NCI-H2081 treated with DMSO at 0.1 percent for 48 hours (cell line): ENCODE results near the gene AFDN.

Source experiments
- DNase-seq: peaks from one replicate; lab custom pipeline; 2025; lab: John Stamatoyannopoulos, UW

The AFDN gene

DNA sequence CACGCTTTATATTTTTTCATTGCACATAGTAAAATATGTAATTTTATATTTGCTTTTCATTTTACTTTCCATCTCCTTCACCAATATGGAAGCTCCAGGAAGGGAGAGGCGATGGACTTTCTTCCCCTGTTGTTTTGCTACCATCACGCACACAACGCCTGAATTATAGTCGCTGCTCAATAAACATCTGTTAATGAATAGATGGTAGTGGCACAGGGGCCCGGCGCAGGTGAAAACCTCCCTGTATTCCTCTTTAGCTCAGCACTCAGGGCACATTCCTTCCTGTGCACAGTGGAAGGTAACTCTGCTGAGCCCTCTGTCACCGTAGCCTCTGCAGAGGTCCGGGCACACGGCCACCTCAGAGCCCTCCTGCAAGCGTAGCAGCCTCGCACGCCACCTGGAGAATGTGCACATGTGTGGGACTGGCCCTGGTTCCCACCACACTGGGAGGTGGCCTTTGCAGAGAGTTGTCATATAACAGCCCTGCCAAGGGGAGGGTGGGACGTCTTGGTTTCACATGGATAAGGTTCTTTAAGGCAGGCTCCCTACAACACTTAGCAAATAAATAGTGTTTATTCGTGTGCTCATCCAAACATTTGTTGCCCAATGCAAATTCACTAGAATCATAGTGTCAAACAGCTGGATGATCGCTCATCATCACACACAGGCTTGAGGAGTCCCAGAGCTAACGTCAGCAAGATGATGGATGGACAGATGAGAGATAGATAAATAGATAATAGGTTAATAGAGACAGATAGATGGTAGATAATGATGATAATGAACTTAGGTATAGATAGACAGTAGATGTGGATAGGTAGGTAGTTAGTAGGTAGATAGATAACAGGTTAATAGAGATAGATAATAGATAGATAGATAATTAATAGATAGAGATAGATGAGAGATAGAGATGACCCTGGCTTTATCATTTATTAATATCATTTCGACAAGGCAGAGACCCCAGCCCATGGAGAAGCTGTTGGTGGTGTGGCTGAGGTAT, 32.3 kb upstream of the AFDN start:
- DNase-seq = no peak

DNA sequence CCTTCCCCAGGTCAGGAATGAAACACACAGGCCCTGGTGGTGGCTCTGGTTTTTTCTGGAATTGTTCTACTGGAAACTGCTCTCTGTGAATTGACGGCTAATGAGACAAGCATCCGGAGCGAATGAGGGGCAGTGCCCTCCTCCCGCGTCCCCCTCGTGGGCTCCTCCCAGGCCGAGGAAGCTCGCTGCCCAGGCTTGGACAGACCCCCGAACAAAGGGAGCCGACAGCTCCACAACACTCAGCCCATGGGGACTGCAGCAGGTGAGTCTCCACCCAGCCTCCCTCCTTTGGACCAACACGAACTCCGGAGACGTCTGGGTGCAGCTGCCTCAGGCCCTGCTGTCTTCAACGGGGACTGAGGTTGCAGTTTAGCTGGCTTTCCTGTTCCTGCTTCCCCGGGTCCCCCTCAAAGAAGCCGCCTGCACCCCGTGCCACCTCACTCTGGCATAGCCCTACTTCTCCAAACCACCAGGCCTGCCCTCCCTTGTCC, 31.3 kb upstream of the AFDN start:
- DNase-seq = no peak

DNA sequence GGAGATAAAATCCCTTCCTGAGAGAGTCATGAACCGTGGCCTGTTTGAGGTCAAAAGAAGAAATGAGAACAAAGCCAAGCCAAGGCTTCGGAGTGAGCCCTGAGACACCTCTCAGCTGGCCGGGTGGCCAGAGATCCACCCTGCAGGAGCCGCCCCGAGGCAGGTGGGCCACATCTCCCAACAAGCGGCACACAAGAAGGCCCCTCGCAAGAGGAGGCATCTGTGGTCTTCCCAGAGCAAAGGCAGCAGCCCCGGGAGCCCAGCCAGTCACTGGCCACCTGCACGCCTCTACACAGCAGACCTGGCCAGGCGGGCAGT, 30.9 kb upstream of the AFDN start:
- DNase-seq = no peak

DNA sequence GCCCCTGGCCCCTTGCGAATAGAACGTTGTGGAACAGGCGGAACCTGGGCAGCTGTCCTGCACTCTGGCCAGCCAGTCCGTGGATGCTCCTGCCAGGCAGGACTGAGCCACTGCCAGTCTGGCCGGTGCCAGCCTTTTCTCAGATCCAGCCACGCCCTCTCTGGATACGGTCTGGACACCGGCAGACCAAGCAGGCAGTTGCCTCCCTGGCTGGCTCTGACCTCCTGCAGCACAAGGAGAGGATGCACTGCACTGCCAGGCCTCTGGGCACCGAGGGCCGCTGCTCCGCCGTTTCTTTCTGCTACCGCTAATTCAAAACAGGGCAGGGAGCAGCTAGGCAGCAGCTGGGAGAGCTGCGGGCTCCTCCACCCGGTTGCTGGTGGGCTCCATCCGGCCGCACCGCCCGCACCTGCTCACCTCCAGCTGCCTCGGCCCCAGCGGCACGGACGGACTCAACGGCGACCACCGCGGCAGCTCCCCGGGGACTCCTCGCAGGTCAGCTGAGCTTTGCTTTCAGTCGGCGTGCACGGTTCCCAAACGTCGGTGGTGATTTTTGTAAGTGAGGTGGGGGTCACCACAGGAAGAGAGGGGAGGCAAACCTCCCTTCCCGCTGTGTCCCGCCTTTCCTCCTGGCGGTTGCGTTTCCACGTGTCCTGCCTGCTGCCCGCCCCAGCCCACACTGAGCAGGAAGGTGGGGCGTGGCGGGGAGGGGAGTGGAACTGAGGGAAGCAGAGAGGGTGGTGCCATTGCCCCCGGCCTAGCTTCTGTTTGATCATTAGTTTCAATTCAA, 30.3 kb upstream of the AFDN start:
- no peak for DNase-seq

DNA sequence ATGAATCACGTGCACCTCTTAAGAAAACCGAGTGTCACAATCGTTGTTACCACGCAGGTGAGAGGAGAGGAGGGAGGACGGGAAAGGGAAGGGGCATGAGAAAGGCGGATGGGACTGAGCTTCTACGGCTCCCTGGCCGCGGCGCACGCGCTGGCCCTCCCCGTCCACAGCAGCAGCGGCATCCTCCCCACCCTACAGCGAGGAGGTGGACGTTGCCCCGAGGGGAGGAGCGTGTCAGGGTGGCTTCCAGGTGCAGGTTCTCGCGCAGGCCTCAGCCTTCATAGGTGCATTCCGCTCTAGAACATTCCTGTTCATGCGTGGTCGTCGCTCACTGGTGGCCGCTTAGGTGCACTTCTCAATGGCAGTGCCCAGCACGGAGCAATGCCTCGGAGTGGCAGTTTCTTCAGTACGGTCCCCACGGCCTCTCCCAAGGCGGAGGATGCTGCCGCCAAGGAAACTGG, 29.7 kb upstream of the AFDN start:
- DNase-seq = no peak

DNA sequence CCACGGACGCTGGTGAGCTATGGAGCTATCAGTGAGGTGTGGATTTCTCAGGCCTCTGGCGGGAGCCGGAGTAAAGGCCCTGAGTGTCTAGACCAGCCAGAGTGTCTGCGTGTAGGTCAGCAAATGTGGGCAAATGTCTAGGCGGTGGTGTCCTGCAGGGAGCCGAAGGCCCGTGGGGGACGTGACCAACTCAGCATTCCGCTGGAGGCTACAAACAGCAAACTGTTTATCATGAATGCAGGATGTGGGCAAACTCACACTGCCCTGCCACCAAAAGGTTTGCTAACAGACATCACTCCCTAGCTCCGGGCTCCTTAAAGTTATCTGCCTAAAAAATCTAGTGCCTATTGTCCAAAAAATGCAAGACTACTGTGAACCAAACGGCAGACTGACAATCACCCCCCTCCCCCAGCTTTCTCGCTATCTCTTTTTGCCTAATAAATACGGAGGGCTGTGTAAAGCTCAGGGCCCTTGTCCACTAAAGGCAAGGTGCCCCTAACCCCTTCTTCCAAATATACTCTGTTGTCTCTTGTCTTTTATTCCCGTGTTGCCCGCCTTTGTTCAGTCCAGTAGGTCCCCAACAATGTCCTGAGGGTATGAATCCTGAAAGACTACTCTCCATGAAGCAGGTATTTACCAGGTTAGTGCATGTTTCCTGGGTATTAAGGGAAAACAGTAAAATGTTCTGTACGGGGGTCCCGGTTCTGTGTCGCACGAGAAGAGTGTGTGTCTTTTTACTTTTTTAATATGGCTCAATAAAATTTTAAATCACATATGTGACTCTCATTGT, 29.0 kb upstream of the AFDN start:
- no peak for DNase-seq

DNA sequence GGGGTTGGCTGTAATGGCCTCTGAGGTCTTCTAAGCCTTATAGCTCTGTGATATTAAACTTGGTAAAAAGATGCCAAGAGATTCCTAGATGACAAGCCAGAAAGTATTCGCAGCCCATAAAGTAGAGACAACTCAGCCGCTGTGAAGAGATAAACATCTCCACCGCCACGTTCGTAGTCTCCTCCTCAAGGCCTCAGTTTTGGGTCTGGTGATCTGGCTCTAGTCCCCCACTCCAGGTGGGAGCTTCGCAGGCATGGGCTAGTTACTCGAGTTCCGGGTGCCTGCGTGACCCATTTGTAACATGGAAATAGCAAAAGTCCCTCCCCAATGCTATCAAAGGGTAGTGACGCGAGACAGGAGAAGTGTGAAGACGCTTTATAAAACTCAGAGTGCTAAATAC, 28.3 kb upstream of the AFDN start:
- DNase-seq = no peak

DNA sequence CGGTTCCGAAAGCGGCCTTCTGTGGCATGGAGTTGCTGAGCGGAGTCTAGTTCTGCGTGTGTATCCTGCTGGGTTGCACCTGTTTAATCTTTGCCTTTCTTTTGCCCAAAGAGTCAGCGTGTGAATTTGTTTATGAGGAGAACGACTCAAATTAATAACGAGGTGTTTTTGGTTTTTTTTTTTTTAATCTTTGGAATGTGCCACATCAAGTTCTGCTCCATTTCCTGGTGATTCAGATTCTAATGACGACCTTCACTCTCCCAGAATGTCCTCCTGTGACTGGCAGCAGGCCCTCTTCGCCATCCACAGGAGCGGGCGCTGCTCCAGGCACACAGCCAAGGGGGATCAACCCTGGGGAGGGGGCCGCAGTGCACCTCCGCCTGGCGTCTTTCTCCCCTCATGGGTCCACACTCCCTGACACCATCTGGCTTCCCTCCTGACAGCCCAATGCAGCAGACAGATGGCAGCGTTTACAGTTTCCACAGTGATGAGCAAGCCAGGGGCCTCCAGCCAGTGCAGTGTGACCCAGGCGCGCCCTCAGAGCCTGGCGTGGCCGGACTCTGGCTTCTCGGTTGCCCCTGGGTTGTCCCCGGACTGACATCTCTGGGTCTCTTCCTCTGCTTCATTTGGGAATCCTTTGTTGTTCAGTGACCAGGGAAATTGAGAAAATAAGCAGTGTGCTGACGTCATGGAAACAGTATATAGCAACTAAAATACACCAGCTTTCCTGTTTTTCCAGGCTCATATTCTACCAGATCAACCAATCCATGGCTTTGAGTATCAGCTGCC, 27.5 kb upstream of the AFDN start:
- DNase-seq = no peak

DNA sequence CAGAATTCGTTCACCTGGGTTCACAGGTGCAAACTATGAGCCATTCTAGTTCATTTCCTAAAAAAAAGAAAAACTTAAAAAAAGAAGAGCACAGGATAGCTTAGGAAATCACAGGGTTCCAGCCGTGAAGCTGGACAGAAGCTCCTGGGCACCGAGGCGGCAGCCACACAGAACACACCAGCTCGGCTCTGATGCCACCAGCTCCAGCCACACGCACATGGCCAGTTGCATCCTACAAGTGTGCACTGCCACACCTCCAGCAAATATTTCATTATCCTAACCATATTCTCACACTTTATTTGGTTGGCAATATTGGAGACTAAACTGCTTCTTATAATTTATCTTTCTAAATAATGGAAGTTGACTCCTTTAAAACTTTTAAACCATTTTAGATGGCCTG, 26.2 kb upstream of the AFDN start:
- no peak for DNase-seq

DNA sequence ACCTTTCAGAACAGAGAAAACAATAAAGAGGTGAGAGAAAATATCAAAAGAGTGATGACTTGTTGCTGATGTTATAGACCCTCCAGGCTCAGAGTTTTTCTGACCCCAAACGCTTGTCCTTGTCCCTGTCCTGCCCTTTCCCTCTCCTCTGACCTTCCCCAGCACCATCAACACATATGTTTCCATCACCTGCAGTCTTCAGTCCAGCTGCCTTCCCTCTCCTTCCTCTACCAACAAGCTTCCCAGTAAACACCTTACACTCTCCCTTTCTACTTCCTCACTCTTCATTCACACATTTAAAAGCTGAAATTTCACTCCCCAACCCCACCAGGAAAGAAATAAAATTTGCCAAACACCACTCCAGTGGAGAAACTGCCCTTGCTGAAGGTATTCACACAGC, 25.4 kb upstream of the AFDN start:
- no peak for DNase-seq

DNA sequence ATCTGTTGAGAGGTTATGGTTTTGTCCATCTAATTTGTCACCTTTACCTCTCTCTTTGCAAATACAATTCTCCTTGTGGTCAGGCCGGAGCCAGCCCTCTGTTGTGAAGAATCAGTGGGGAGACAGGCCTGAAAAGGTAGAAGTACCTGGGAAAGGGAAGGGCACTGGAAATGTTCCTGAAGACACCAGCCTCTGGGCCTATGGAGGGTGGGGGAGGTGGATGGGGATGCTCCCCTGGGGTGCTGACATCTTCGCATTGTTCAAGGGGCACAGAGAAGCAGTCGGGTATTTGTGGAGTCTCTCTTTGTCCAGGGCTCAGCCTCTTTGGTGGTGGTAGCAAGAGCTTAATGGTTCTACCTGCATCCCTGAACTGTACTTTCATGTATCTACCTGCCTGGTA, 24.4 kb upstream of the AFDN start:
- no peak for DNase-seq

DNA sequence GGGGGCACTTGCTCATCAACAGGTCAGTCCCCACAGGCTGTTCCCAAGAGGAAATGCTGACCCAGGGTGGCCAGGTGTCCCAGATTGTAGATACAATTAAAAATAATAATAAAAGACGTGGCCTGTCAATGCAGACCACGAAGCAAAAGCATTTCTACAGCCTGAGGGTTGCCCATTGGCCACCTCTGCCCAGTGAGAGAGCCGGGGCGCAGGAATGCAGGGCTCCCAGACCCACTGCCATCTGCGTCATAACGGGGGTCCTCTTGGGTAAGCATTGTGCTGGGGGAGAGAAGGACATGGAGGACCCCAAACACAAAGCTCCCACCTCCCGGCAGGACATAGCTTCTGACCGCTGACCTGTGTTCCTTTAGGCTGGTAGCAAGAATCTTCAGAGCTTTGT, 22.9 kb upstream of the AFDN start:
- no peak for DNase-seq

DNA sequence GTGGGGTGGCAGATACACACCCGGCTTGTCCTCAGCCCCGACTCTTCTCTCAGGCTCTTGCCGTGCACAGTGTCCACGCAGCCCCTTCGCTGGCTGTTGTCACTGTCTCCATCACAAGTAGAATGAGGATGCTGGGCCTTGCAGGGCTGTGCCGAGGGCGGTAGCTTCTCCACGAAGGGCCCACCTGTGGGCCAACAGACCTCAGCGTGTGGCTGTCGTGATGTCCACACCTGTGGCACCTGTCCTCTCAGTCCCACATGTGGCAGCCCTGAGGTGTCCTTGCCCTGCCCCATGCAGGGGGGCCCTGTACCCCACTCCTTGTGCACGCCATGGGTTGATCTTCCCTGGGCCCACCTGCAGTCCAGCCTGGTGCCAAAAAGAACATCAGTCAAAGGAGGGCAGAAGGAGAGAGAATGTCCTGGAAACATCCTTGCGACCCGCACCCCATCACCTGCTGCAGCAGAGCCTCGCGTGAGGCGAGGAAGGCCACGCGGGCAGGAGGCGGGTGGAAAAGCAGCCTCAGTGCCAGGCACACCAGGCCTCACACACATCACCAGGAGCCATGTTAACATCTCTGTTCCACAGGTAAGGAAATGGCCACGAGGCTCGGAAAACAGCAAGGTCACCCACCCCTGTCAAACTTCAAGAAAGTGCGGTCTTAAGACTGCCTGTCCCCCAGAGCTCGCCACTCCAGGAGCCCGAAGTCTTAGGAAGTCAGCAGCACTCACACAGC, 22.3 kb upstream of the AFDN start:
- no peak for DNase-seq

DNA sequence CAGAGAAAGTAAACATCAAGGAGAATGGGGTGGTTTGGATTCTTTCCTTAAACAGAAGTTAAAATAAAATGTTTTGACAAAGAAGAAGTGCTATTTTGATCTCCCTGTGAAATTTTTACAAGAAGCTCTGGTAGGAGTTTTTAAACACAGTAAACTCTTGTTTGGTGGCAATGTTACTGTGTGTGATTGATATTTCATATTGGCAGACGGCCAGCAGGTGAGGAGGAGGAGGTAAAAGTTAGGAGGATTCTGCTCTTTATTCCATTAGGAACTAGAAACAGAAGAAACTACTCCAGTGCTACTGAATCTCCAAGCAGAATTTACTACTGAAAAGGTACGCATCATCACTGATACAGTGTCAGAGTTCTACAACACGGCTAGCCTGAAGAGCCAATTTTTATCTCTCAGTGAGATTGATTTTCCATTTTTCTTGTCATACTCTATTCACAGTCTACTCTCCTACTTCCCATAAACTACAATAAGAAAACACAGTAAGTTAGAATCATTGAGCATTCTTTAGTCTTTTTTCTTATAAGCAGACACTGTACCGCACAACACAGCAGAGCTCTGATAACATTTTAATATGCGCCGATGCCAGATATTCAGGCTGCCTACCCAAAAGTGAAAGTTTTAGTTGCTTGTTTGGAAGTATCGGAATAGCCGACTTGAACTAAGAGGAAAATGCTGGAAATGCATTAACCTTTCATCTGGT, 21.2 kb upstream of the AFDN start:
- no peak for DNase-seq

DNA sequence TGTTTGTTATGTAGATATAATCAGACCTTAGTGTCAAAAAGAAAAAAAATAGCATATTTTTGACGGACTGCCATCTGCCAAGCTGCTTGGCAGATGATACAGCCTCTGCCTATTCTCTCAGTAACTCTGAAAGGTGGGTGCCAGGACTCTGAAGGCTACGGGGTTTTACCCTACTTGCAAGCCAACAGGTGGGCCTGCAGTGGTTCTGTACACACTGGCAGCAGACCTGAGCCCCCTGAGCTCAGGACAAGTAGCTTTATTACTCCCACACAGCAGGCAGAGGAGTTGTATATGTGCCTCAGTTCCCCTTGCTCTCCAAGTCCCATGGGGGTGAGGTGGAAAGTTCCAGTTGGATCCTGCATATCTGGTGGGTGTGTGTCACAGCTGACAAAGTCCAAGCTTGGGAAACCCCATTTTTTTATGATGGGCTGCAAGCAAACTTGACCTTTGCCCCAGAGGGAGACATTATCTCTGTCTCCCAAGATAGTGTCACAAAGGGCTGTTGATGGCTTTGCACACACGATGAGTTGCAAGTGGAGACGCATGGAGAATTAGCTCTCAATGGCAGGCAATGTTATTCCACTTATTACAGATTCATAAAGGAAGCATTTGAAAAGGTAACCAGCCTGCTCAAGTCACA, 20.5 kb upstream of the AFDN start:
- no peak for DNase-seq

DNA sequence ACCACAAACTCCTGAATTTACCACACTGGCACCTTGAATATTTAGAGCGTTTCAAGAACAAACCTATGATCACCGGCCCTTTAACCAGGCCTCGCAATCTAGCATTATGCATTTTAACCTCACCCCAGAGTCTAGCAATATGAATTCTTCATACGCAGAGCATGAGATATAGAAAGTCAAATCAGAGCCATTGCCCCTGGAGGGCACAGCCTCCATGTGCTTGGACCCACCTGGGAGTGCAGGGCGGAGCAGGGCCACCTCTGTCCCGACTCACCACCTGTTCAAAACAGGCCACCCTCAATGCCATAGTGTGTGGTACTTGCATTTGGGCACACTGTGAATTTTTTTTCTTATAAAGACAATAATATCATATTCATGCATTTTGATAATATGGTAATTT, 19.5 kb upstream of the AFDN start:
- DNase-seq = no peak

DNA sequence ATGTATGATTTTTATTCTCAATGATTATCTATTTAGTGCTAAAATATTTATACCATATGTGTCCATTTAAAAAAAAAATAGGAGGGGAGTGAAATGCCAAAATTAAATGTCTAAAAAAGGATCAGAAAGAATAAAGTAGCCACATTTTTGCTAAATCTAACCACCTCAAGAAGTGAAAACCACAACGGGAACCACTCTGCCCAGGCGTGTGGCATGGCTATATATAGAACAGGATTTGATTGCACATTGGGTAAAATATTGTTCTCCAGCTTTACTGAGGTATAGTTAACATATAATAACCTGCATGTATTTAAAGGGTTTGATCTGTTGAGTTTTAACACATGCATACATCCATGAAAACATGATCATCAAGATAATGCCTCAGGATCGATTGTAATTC, 19.0 kb upstream of the AFDN start:
- DNase-seq = no peak

DNA sequence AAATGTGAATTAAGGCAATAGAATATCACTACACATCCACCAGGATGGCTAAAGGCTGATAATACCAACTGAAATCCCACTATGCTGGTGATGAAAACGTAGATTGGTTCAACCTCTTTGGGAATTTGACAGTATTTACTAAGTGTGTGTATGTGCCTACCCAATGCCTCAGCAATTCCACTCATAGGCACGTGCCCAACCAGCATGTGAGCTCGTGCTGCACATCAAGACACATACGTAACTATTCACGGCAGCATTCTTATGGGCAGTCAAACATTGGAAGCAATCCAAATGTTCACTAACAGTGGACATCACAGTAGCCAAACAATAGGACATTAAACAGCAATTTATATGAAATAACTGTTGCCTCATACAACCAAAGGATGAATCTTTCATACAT, 15.7 kb upstream of the AFDN start:
- no peak for DNase-seq

DNA sequence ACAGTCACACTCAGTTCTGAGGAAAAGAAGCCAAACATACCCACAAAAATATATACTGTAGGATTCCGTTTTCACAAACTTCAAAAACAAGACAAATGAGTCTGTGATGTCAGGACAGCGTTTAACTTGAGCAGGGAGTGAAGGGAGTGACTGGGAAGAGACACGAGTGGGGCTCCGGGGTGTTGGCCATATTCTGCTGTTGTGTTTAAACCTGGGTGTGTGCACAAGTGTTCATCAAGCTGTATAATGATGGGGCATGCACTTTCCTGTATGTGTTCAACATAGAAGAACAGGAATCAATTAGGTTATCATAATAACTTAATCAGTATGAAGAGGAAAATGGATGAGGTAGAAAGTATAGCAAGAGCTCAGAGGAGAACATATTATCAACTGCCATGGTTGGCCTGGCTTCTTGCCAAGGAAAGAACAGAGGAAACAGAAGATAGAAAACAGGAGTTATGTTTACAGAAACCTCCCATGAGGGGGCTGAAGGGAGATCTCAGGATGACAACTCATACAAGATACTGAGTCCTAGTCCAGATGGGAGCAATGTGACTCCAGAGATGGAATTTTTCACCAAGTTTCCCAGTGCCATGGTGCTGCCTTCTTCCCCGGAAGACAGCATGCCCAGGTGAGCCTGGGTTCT, 15.1 kb upstream of the AFDN start:
- no peak for DNase-seq
